ENCODE results near the gene TMEM163.

Gene TMEM163

DNA sequence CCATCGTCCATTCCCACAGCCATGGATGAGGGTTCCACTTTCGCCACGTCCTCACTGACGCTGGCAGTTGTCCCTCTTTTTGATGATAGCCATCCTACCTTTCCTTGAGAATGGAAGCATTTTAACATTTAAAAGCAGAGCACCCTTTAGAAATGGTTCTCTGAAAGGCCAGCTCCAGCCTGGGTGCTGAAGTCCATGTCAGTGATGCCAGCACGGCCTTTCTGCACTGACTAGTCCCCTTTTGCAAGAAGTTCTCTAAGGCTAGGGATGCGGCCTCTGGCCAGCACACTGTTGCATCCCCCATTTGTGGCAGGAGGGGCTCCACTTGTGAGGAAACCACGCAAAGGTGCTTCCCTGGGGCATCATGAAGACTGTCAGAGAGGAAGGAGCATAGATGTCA is 261.4 kb downstream of the TMEM163 start:
- TF ChIP-seq TAF1 (IDR thresholded peaks at IDR 0.05; ENCODE audit: low read depth) (no peak), NFIC (IDR thresholded peaks at IDR 0.05) (no peak), EP300 (IDR thresholded peaks at IDR 0.05; ENCODE audit: borderline replicate concordance) (no peak), TEAD4 (IDR thresholded peaks at IDR 0.05) (no peak), FOXM1 (IDR thresholded peaks at IDR 0.05; ENCODE audit: borderline replicate concordance, low read depth) (no peak), MAX (IDR thresholded peaks at IDR 0.05) (no peak), ZBTB7A (IDR thresholded peaks at IDR 0.05; ENCODE audit: low read depth) (no peak), TCF12 (IDR thresholded peaks at IDR 0.05; ENCODE audit: low read depth) (no peak), RAD21 (IDR thresholded peaks at IDR 0.05; ENCODE audit: low read depth) (no peak)
- TF ChIP-seq, protein P1, sequence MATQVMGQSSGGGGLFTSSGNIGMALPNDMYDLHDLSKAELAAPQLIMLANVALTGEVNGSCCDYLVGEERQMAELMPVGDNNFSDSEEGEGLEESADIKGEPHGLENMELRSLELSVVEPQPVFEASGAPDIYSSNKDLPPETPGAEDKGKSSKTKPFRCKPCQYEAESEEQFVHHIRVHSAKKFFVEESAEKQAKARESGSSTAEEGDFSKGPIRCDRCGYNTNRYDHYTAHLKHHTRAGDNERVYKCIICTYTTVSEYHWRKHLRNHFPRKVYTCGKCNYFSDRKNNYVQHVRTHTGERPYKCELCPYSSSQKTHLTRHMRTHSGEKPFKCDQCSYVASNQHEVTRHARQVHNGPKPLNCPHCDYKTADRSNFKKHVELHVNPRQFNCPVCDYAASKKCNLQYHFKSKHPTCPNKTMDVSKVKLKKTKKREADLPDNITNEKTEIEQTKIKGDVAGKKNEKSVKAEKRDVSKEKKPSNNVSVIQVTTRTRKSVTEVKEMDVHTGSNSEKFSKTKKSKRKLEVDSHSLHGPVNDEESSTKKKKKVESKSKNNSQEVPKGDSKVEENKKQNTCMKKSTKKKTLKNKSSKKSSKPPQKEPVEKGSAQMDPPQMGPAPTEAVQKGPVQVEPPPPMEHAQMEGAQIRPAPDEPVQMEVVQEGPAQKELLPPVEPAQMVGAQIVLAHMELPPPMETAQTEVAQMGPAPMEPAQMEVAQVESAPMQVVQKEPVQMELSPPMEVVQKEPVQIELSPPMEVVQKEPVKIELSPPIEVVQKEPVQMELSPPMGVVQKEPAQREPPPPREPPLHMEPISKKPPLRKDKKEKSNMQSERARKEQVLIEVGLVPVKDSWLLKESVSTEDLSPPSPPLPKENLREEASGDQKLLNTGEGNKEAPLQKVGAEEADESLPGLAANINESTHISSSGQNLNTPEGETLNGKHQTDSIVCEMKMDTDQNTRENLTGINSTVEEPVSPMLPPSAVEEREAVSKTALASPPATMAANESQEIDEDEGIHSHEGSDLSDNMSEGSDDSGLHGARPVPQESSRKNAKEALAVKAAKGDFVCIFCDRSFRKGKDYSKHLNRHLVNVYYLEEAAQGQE (IDR thresholded peaks at IDR 0.05; ENCODE audit: low read depth) = no peak

DNA sequence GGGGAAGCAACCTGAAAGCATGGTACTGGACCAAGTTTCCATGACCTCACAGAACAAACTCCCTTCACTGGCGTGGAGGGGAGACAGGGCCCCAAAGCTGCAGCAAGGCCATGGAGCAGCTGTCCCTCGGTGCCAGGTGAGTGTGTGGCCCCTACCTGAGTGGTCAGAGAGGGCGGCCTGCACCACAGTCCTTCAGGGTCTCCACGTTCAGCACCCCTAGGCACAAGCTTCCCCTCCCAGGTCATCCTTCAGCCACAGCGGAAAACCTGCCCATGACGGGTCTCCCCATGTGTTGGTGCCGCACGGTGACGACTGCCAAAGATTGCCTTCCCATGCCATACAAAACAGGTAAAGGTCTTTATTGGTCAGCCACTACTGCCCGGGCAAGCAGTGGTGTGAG is 263.4 kb downstream of the TMEM163 start:
- no peak for TF ChIP-seq NFIC (IDR thresholded peaks at IDR 0.05)
- no peak for TF ChIP-seq TCF12 (IDR thresholded peaks at IDR 0.05; ENCODE audit: low read depth)
- TF ChIP-seq FOXM1 (IDR thresholded peaks at IDR 0.05; ENCODE audit: borderline replicate concordance, low read depth) = no peak
- no peak for TF ChIP-seq TAF1 (IDR thresholded peaks at IDR 0.05; ENCODE audit: low read depth)
- TF ChIP-seq ZBTB7A (IDR thresholded peaks at IDR 0.05; ENCODE audit: low read depth) = no peak
- TF ChIP-seq TEAD4 (IDR thresholded peaks at IDR 0.05) = no peak
- TF ChIP-seq CREB1 (IDR thresholded peaks at IDR 0.05; ENCODE audit: low read depth) = no peak
- no peak for TF ChIP-seq USF1 (IDR thresholded peaks at IDR 0.05)
- TF ChIP-seq YY1 (IDR thresholded peaks at IDR 0.05; ENCODE audit: low read depth) = no peak
- no peak for TF ChIP-seq MAX (IDR thresholded peaks at IDR 0.05)

- no peak for TF ChIP-seq ZBTB7A (IDR thresholded peaks at IDR 0.05; ENCODE audit: low read depth)
Measured at GRCh38 chr2:134454931-134455330, 263.9 kb downstream of the TMEM163 start.

DNA sequence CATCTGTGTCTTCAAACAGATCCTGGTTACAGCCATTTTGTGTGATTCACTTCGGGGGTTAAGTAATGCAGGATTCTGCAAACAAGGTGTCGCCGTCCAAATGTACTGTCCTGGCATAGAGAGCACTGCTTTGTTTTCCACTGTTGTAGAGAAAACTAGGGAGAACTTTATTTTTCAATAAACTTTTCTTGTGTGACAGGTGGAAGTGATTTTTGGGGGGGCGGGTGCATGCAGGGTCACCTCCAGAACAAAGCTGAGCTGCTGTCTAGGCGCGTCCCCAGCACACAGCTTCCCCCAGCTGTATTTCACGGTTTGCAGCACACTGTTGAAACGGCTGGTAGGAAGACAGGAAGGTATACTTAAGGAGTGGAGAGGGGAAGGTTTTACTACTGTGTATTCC is 264.4 kb downstream of the TMEM163 start:
- TF ChIP-seq RAD21 (IDR thresholded peaks at IDR 0.05; ENCODE audit: low read depth) (no peak), MAX (IDR thresholded peaks at IDR 0.05) (no peak), CEBPB (IDR thresholded peaks at IDR 0.05) (no peak), TEAD4 (IDR thresholded peaks at IDR 0.05) (no peak), TAF1 (IDR thresholded peaks at IDR 0.05; ENCODE audit: low read depth) (no peak), YY1 (IDR thresholded peaks at IDR 0.05; ENCODE audit: low read depth) (no peak), NFIC (IDR thresholded peaks at IDR 0.05) (no peak), TCF12 (IDR thresholded peaks at IDR 0.05; ENCODE audit: low read depth) (no peak), EGR1 (IDR thresholded peaks at IDR 0.05) (no peak)
- TF ChIP-seq, protein P1 (IDR thresholded peaks at IDR 0.05; ENCODE audit: low read depth) = no peak

- TF ChIP-seq CEBPB (IDR thresholded peaks at IDR 0.05) = no peak
- no peak for TF ChIP-seq TCF12 (IDR thresholded peaks at IDR 0.05; ENCODE audit: low read depth)
- TF ChIP-seq TAF1 (IDR thresholded peaks at IDR 0.05; ENCODE audit: low read depth) = no peak
- no peak for TF ChIP-seq ZBTB7A (IDR thresholded peaks at IDR 0.05; ENCODE audit: low read depth)
- no peak for TF ChIP-seq EGR1 (IDR thresholded peaks at IDR 0.05)
- TF ChIP-seq FOXM1 (IDR thresholded peaks at IDR 0.05; ENCODE audit: borderline replicate concordance, low read depth) = no peak
Measured at GRCh38 chr2:134453973-134454372, 264.8 kb downstream of the TMEM163 start.

GRCh38 chr2:134453476-134453875 is 265.3 kb downstream of the TMEM163 start:
- TF ChIP-seq YY1 (IDR thresholded peaks at IDR 0.05; ENCODE audit: low read depth) (no peak), NFIC (IDR thresholded peaks at IDR 0.05) (no peak), CEBPB (IDR thresholded peaks at IDR 0.05) (no peak), TEAD4 (IDR thresholded peaks at IDR 0.05) (no peak), RAD21 (IDR thresholded peaks at IDR 0.05; ENCODE audit: low read depth) (no peak), TAF1 (IDR thresholded peaks at IDR 0.05; ENCODE audit: low read depth) (no peak), EP300 (IDR thresholded peaks at IDR 0.05; ENCODE audit: borderline replicate concordance) (no peak), ZBTB7A (IDR thresholded peaks at IDR 0.05; ENCODE audit: low read depth) (no peak), FOXM1 (IDR thresholded peaks at IDR 0.05; ENCODE audit: borderline replicate concordance, low read depth) (no peak), EGR1 (IDR thresholded peaks at IDR 0.05) (no peak), USF1 (IDR thresholded peaks at IDR 0.05) (no peak), CREB1 (IDR thresholded peaks at IDR 0.05; ENCODE audit: low read depth) (no peak)
- TF ChIP-seq, protein P1 (IDR thresholded peaks at IDR 0.05; ENCODE audit: low read depth) = no peak
